Left ventricle myocardium inferior (tissue), 1 donor: Measurements from ENCODE around the gene FOXP4. TPM values are rescaled to one million over a fixed set of nuclear protein-coding genes. Genes with fewer than 3 reads are reported as not detected.

Experiments used
- DNase-seq: peaks from one replicate; pipeline ENCODE4 v3.0.0-alpha.2; 2020
- H3K27ac ChIP-seq: fragments of 200-600 bp; replicated peaks from 2 replicates; pipeline ENCODE4 v1.8.0; 2021
- H3K27me3 ChIP-seq: fragments of 200-600 bp; 2 replicates; pipeline ENCODE4 v1.8.0; 2021; ENCODE audit warnings: low read depth
- H3K36me3 ChIP-seq: fragments of 200-600 bp; 2 replicates; pipeline ENCODE4 v1.8.0; 2021
- H3K4me1 ChIP-seq: fragments of 200-600 bp; 2 replicates; pipeline ENCODE4 v1.8.0; 2021
- H3K4me3 ChIP-seq: fragments of 200-600 bp; 2 replicates; pipeline ENCODE4 v1.8.0; 2021; ENCODE audit warnings: mild to moderate bottlenecking, moderate library complexity
- H3K9me3 ChIP-seq: fragments of 200-600 bp; replicated peaks from 2 replicates; pipeline ENCODE4 v1.8.0; 2021
- CTCF ChIP-seq: fragments of 200-600 bp; IDR thresholded peaks from 2 replicates; pipeline ENCODE4 v1.8.0; 2021; ENCODE audit warnings: antibody characterized with exemption, mild to moderate bottlenecking, borderline replicate concordance
- intact Hi-C: fragments of 100-400 bp; cut with micrococcal nuclease; formaldehyde crosslinking; loops from one replicate; pipeline ENCODE4 v1.11.0; 2022
- total RNA-seq: library from RNA; stranded (reverse); fragmentation: NEBNext Ultra II Directional; extraction: Animal tissue kit (Norgen Biotek cat#: 25700); gene quantifications from one replicate; pipeline ENCODE4 v1.2.1, GENCODE V29; 2021
- donor health status: DM: no; HTN: yes; CAD: no; lungs with severe emphysema.

FOXP4 gene
- total RNA-seq, 1 donor from 2014 or later: 15.0 TPM

DNA sequence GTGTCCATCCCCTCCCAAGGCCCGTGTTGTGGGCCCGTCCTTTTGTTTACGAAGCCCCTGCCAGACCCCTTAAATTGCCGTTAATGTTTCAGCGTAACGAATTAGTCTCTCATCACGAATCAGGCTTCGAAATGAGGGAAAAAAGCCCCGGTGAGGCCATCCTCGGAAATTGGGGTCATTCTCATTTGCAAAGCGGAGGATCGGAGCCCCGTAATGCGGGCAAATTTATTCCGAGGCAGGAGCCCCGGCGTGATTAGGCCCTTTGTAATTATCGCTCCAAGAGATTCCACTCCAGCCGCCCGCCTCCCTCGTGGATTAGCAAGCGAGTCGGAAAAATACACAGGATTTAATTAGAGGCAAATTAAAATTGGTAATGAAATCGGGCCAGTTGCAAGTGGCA, 47.2 kb downstream of the FOXP4 start:
- intact Hi-C loops: loop anchor here (5.0 kb wide), 2 partner anchors 131 to 226 kb away; no protein-coding TSS in a partner anchor
- no peak for DNase-seq
- TF ChIP-seq CTCF: no peak

GRCh38 chr6:41593839-41594238, 47.7 kb downstream of the FOXP4 start:
- Histone ChIP-seq H3K4me3 (no peak overlapping the region), H3K27ac (no peak overlapping the region), H3K9me3 (no peaks in the 10 kb centered on the region), H3K27me3 (no peaks in the 10 kb centered on the region), H3K36me3 (peaks cover 28% of the 10 kb centered on the region), H3K4me1 (no peaks in the 10 kb centered on the region)
- no peak for TF ChIP-seq CTCF
- DNase-seq: no peak
- intact Hi-C loops: loop anchor here (5.0 kb wide), 2 partner anchors 132 to 227 kb away; no protein-coding TSS in a partner anchor

More for the DNA sequence above, 47.2 kb downstream of the FOXP4 start:
- Histone ChIP-seq H3K4me1 (no peaks in the 10 kb centered on the region), H3K27ac (no peak overlapping the region), H3K9me3 (no peaks in the 10 kb centered on the region), H3K4me3 (no peak overlapping the region), H3K27me3 (no peaks in the 10 kb centered on the region), H3K36me3 (peaks cover 33% of the 10 kb centered on the region)

DNA sequence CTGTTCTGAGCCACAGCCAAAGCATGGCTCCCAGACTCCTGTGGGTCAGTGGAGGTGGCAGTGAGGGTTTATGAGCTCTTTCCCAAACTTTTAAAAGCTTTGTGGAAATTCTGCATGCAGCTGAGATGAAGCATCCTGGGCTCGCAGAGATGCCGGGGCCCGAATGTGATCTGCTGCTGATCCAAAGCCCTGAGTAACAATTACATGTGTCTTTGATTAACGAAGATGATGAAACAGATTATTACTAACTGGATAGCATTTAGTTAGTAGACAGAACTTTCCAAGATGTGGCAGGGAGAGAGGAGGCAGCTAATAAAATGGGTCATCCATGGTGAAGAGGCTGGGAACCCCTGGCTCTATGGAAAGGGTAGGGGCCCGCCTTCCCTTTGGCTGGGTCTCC, 48.1 kb downstream of the FOXP4 start:
- Histone ChIP-seq H3K27ac (no peak overlapping the region), H3K4me1 (no peaks in the 10 kb centered on the region), H3K4me3 (no peak overlapping the region), H3K36me3 (peaks cover 28% of the 10 kb centered on the region), H3K9me3 (no peaks in the 10 kb centered on the region), H3K27me3 (no peaks in the 10 kb centered on the region)
- no peak for TF ChIP-seq CTCF
- intact Hi-C loops: loop anchor here (5.0 kb wide), 2 partner anchors 132 to 227 kb away; no protein-coding TSS in a partner anchor
- DNase-seq: no peak

DNA sequence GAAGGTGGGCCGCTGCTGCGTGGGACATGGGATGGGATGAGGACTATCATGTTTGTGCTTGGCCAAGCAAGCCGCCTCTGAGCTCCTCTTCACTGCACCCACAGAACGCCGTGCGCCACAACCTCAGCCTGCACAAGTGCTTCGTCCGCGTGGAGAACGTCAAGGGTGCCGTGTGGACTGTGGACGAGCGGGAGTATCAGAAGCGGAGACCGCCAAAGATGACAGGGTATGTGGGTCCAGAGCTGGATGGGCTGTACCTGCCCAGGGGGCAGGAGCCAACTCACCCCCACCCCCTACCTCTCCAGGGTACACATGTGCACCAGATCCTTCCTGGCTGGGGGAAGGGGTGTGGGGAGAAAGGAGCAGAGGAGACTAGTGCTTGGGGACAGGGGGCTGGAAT, 48.6 kb downstream of the FOXP4 start:
- Histone ChIP-seq H3K4me3 (no peak overlapping the region), H3K27me3 (no peaks in the 10 kb centered on the region), H3K9me3 (no peaks in the 10 kb centered on the region), H3K36me3 (peaks cover 28% of the 10 kb centered on the region), H3K4me1 (no peaks in the 10 kb centered on the region), H3K27ac (no peak overlapping the region)
- intact Hi-C loops: loop anchor here (5.0 kb wide), 2 partner anchors 132 to 227 kb away; no protein-coding TSS in a partner anchor
- TF ChIP-seq CTCF: no peak
- DNase-seq: no peak

- no peak for DNase-seq
- intact Hi-C loops: no loop called here
- Histone ChIP-seq H3K27ac (no peak overlapping the region), H3K27me3 (no peaks in the 10 kb centered on the region), H3K4me3 (no peak overlapping the region), H3K36me3 (peaks cover 28% of the 10 kb centered on the region), H3K4me1 (no peaks in the 10 kb centered on the region), H3K9me3 (no peaks in the 10 kb centered on the region)
- TF ChIP-seq CTCF: no peak
Measured at GRCh38 chr6:41595166-41595565, 49.0 kb downstream of the FOXP4 start.
